GM13976 (cell line): Measurements from ENCODE around the gene CCND3.

Experiments used
- DNase-seq: peaks from one replicate; pipeline ENCODE4 v3.0.0; 2012; ENCODE audit warnings: low spot score
- CTCF ChIP-seq: IDR thresholded peaks from 2 replicates; pipeline ENCODE4 v1.5.1; 2012; ENCODE audit warnings: borderline replicate concordance, mild to moderate bottlenecking; ENCODE audit not compliant: insufficient read depth; ENCODE audit errors: extremely low read depth, missing control alignments, control extremely low read depth
- in situ Hi-C: fragments of 300-500 bp; cut with MboI; formaldehyde crosslinking; loops from one replicate; pipeline ENCODE4 v1.12.0; 2022; ENCODE audit warnings: low sequenced_read_pairs, mixed read lengths, inconsistent platforms; ENCODE audit not compliant: unreplicated experiment

The CCND3 gene

GRCh38 chr6:41972826-41973225 is 31.2 kb upstream of the CCND3 start:
- DNase-seq: no peak
- no peak for TF ChIP-seq CTCF
- in situ Hi-C loops: no loop called here

GRCh38 chr6:41970436-41970846 is 28.8 kb upstream of the CCND3 start:
- no peak for TF ChIP-seq CTCF
- in situ Hi-C loops: no loop called here
- DNase-seq: no peak

- TF ChIP-seq CTCF: no peak
- in situ Hi-C loops: no loop called here
- DNase-seq: no peak
Measured at GRCh38 chr6:41967312-41968287, 26.0 kb upstream of the CCND3 start.

GRCh38 chr6:41966961-41967311 is 25.3 kb upstream of the CCND3 start:
- no peak for DNase-seq
- in situ Hi-C loops: no loop called here
- TF ChIP-seq CTCF: no peak

GRCh38 chr6:41966214-41966920 is 24.8 kb upstream of the CCND3 start:
- TF ChIP-seq CTCF: no peak
- in situ Hi-C loops: no loop called here
- DNase-seq: no peak

GRCh38 chr6:41965429-41966213 is 24.0 kb upstream of the CCND3 start:
- in situ Hi-C loops: no loop called here
- no peak for TF ChIP-seq CTCF
- no peak for DNase-seq
